Fibroblast of skin of back (primary cell): Measurements from ENCODE around the gene TRIM8.
"Not testable (repeated sequence)": the region's sequence is repeated elsewhere in the genome, so short reads cannot be mapped to it uniquely, and the experiment has no call there.

Experiments used
- DNase-seq: peaks from one replicate; pipeline ENCODE4 v3.0.0-alpha.2; 2013

Gene TRIM8

GRCh38 chr10:102670871-102671434 lies 26.7 kb downstream of the TRIM8 start:
- DNase-seq = no peak

- no peak for DNase-seq
These were observed 29.0 kb downstream of the TRIM8 start for GRCh38 chr10:102673236-102673818.

- DNase-seq = peak; percentile 80
These were observed 29.7 kb downstream of the TRIM8 start for GRCh38 chr10:102673819-102674511.

- no peak for DNase-seq
These were observed 30.3 kb downstream of the TRIM8 start for GRCh38 chr10:102674566-102674965.

- DNase-seq = peak; percentile 24
These were observed 30.9 kb downstream of the TRIM8 start for GRCh38 chr10:102675011-102675665.

- DNase-seq = peak; percentile 98
These were observed 31.6 kb downstream of the TRIM8 start for GRCh38 chr10:102675666-102676533.

GRCh38 chr10:102676534-102677315 lies 32.4 kb downstream of the TRIM8 start:
- no peak for DNase-seq

- DNase-seq = no peak
These were observed 33.2 kb downstream of the TRIM8 start for GRCh38 chr10:102677331-102678067.

GRCh38 chr10:102678068-102678400 lies 33.8 kb downstream of the TRIM8 start:
- DNase-seq = no peak

- DNase-seq = peak; percentile 46
These were observed 34.6 kb downstream of the TRIM8 start for GRCh38 chr10:102678842-102679289.

- no peak for DNase-seq
These were observed 35.3 kb downstream of the TRIM8 start for GRCh38 chr10:102679596-102679995.

GRCh38 chr10:102681696-102682095 lies 37.4 kb downstream of the TRIM8 start:
- DNase-seq = no peak

- no peak for DNase-seq
These were observed 38.1 kb downstream of the TRIM8 start for GRCh38 chr10:102682416-102682815.

- no peak for DNase-seq
These were observed 38.7 kb downstream of the TRIM8 start for GRCh38 chr10:102682981-102683380.

- DNase-seq = no peak
These were observed 39.5 kb downstream of the TRIM8 start for GRCh38 chr10:102683736-102684135.

- DNase-seq = no peak
These were observed 47.2 kb downstream of the TRIM8 start for GRCh38 chr10:102691285-102692066.

GRCh38 chr10:102695401-102695800 lies 51.1 kb downstream of the TRIM8 start:
- DNase-seq = not testable (repeated sequence)

- DNase-seq = no peak
These were observed 52.5 kb downstream of the TRIM8 start for GRCh38 chr10:102696736-102697135.

- DNase-seq = no peak
These were observed 54.6 kb downstream of the TRIM8 start for GRCh38 chr10:102698894-102699293.

- peak; percentile 71 for DNase-seq
These were observed 57.0 kb downstream of the TRIM8 start for GRCh38 chr10:102701272-102701671.
